Thoracic aorta (tissue), 2 donors: Measurements from ENCODE around the gene MEIS1. TPM values are rescaled to one million over a fixed set of nuclear protein-coding genes. Genes with fewer than 3 reads are reported as not detected.

ENCODE experiments used
- ATAC-seq: fragments of 150-250 bp; one replicate; pipeline ENCODE4 v1.8.0; 2017; ENCODE audit warnings: low read depth; ENCODE audit not compliant: insufficient number of reproducible peaks, low FRiP score
- DNase-seq: peaks from one replicate; pipeline ENCODE4 v3.0.0-alpha.2; 2020; ENCODE audit warnings: low spot score
- H3K27ac ChIP-seq, 2 donors: fragments of 200-600 bp; sonication (generic); 1 replicate in 1 of 2; 2 replicates in 1 of 2; pipeline ENCODE4 v1.5.1; 2016; ENCODE audit warnings: mild to moderate bottlenecking in 2 of 2, moderate library complexity in 2 of 2
- H3K27me3 ChIP-seq: fragments of 200-600 bp; sonication (generic); replicated peaks from 2 replicates; pipeline ENCODE4 v1.6.0; 2016; ENCODE audit warnings: mild to moderate bottlenecking; ENCODE audit not compliant: insufficient read depth
- H3K36me3 ChIP-seq: fragments of 200-600 bp; sonication (generic); one replicate; pipeline ENCODE4 v1.5.1; 2016
- H3K4me1 ChIP-seq, 2 donors: fragments of 200-600 bp; sonication (generic); 1 replicate in 1 of 2; 2 replicates in 1 of 2; pipeline versions ENCODE4 v1.5.1 to v1.6.0; 2016; ENCODE audit warnings: low read depth in 2 of 2, mild to moderate bottlenecking in 1 of 2; ENCODE audit not compliant: control insufficient read depth in 1 of 2
- H3K4me3 ChIP-seq: fragments of 200-600 bp; sonication (generic); 2 replicates; pipeline ENCODE4 v1.5.1; 2016; ENCODE audit warnings: mild to moderate bottlenecking
- H3K9me3 ChIP-seq: fragments of 200-600 bp; sonication (generic); 2 replicates; pipeline ENCODE4 v1.5.1; 2016
- total RNA-seq, 2 donors: library from RNA; depleted of rRNA; stranded (reverse); fragments of >200 nt; gene quantifications; one replicate each; pipeline versions ENCODE4 v1.1.0 to v1.2.3, GENCODE V29; 2016
- TF ChIP-seq, protein P1 (sequence below): fragments of 200-600 bp; sonication (generic); IDR thresholded peaks from one replicate; pipeline ENCODE4 v1.5.1; 2019; ENCODE audit warnings: antibody characterized with exemption

The MEIS1 gene
- total RNA-seq, 2 donors from 2014 or later, result 29.4 to 58.4 TPM

DNA sequence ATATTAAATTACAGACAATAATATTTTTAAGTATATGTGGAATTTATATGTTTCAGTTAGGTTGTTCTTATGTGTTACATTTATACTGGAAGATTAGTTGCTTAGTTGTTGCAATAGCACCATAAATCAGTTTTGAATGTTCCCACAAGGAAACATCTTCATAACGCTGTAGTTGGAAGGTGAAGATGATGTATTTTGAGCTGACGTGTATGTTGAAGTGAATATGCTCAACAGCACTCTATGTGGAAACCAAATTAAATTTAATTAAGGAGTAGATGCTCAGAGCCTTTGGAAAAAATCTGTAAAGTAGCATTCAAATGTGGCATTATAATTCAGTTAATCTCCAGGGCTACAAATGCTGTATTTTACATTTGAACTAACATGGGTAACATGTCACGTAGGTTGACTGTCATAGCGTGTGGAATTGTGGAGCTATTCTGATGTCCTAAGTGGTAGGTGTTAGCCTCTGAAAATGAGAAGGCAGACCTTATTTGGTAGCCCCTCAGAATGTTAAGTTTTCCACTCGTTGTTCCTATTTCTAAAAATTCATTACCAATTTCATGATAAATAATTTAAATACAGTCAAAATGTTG lies 88.5 kb downstream of the MEIS1 start:
- no peak overlapping the region for H3K27ac ChIP-seq
- H3K4me1 ChIP-seq, result peaks cover 0 to 8% of the 10 kb centered on the region in 2 donors
- H3K4me3 ChIP-seq, result no peak overlapping the region
- DNase-seq (no peak), ATAC-seq (no peak)
- TF ChIP-seq, protein P1, sequence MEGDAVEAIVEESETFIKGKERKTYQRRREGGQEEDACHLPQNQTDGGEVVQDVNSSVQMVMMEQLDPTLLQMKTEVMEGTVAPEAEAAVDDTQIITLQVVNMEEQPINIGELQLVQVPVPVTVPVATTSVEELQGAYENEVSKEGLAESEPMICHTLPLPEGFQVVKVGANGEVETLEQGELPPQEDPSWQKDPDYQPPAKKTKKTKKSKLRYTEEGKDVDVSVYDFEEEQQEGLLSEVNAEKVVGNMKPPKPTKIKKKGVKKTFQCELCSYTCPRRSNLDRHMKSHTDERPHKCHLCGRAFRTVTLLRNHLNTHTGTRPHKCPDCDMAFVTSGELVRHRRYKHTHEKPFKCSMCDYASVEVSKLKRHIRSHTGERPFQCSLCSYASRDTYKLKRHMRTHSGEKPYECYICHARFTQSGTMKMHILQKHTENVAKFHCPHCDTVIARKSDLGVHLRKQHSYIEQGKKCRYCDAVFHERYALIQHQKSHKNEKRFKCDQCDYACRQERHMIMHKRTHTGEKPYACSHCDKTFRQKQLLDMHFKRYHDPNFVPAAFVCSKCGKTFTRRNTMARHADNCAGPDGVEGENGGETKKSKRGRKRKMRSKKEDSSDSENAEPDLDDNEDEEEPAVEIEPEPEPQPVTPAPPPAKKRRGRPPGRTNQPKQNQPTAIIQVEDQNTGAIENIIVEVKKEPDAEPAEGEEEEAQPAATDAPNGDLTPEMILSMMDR, result no peak
- no peaks in the 10 kb centered on the region for H3K9me3 ChIP-seq
- no peaks in the 10 kb centered on the region for H3K27me3 ChIP-seq
- no peaks in the 10 kb centered on the region for H3K36me3 ChIP-seq

DNA sequence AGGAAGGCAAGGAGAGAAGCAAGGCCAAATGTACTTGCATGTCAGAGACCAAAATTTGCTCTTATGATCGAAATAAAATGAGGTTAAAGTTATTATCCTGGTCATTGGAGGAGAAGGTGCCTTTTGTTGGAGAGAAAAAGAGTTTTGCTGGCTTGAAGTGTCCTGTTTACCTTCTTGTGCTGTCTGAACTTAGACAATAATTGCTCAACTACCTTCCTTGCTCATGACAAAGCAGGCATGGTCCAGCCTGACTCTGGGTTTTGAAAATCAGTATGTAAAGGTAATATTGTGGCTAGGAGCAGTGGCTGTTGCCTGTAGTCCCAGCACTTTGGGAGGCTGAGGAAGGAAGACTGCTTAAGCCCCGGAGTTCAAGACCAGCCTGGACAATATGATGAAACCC lies 89.1 kb downstream of the MEIS1 start:
- H3K36me3 ChIP-seq, result no peaks in the 10 kb centered on the region
- no peaks in the 10 kb centered on the region for H3K27me3 ChIP-seq
- H3K4me3 ChIP-seq, result no peak overlapping the region
- no peaks in the 10 kb centered on the region for H3K9me3 ChIP-seq
- no peak for DNase-seq
- TF ChIP-seq, protein P1, result no peak
- peaks cover 0 to 8% of the 10 kb centered on the region in 2 donors for H3K4me1 ChIP-seq
- H3K27ac ChIP-seq, result no peak overlapping the region
- ATAC-seq, result no peak

DNA sequence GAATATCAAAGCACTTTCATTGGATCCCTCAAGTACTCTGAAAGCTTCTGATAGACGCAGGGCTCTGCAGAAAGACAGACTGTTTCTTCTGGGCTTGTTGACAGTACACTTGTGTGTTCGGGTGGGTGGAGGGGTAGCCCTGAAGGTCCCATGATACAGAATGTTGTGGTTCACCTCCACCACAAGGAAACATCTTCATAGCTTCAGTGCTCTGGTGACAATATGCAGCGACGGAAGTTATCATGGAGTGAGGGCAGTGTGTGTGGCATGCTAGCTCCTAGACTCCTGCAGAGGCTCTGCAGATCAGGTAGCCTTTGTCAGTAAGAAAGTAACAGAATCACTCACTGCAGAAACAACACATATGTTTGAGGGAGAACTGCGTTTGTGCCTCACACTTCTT lies 90.7 kb downstream of the MEIS1 start:
- ATAC-seq (no peak), DNase-seq (no peak)
- Histone ChIP-seq H3K27ac (no peak overlapping the region), H3K4me3 (no peak overlapping the region), H3K27me3 (no peaks in the 10 kb centered on the region), H3K9me3 (no peaks in the 10 kb centered on the region), H3K36me3 (no peaks in the 10 kb centered on the region), H3K4me1 (peaks cover 0 to 8% of the 10 kb centered on the region in 2 donors)
- TF ChIP-seq, protein P1, result no peak

DNA sequence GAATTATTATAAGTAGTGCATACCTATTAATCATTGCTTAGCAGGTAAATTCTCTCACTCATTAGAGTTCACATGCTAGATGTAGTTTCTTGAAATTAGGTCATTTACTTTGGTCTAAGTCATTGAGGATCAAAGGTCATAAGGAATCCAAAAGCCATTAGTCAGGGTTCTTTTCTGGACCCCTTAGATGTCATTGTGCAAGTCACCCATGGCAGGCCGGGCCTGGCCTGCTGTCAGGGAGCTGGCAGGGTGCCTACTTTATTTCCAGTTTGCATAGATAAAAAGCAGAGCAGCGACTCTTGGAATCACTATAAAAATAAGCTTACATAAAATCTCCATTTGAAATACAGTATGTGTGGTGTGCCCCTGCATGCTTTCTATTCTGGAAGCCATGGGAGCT lies 91.3 kb downstream of the MEIS1 start:
- Histone ChIP-seq H3K27ac (no peak overlapping the region), H3K27me3 (no peaks in the 10 kb centered on the region), H3K9me3 (no peaks in the 10 kb centered on the region), H3K4me1 (peaks cover 0 to 8% of the 10 kb centered on the region in 2 donors), H3K36me3 (no peaks in the 10 kb centered on the region), H3K4me3 (no peak overlapping the region)
- ATAC-seq, result no peak
- DNase-seq, result no peak
- TF ChIP-seq, protein P1, result no peak

DNA sequence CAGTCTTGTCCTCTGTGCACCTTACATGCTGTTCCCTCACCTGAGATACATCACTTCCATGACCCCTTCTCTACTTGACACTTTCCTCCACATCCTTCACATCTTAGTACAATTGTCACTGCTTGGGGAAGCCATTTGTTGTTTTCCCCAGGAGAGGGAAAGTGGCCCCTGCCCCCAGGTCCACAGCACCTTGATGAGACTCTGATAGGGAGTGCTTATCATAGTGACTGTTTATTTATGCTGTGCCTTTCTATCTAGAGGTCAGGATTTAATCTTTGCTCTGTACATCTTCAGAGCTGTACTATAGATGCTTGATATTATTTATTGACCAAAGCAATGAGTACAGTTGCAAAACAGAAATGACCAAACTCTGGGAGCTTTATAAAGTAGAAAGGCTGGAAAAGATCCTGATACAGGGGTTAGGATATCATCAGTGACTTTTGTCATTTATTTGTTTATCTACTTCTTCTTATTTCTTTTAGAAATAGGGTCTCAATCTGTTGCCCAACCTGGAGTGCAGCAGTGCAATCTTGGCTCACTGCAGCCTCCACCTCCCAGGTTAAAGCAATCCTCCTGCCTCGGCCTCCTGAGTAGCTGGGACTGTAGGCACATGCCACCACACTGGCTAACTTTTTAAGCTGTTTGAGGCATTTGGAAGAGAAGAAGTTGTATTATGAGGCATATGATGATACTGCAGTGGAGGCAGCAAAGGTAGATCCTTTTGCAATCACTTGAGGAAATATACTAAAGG lies 94.2 kb downstream of the MEIS1 start:
- Histone ChIP-seq H3K4me1 (peaks cover 0 to 20% of the 10 kb centered on the region in 2 donors), H3K27me3 (no peaks in the 10 kb centered on the region), H3K36me3 (no peaks in the 10 kb centered on the region), H3K27ac (no peak overlapping the region), H3K4me3 (no peak overlapping the region), H3K9me3 (no peaks in the 10 kb centered on the region)
- TF ChIP-seq, protein P1, result no peak
- no peak for DNase-seq
- no peak for ATAC-seq
